Stimulated activated CD4-positive, alpha-beta T cell treated with anti-CD3 and anti-CD28 coated beads, Interleukin-12 subunit alpha, Interleukin-12 subunit beta, amount 100 ng/mL, for 48 hours (primary cell): ENCODE measurements around the gene TRPV2.
A peak's percentile ranks its signal among the peaks of the same experiment; 100 is the strongest.
"Not testable (repeated sequence)": the region's sequence is repeated elsewhere in the genome, so short reads cannot be mapped to it uniquely, and the experiment has no call there.

Source experiments
- DNase-seq, 3 donors: peaks; one replicate each; pipeline ENCODE4 v3.0.0-alpha.2; 2020; ENCODE audit warnings: low read depth in 2 of 3, low spot score in 1 of 3

The TRPV2 gene

DNA sequence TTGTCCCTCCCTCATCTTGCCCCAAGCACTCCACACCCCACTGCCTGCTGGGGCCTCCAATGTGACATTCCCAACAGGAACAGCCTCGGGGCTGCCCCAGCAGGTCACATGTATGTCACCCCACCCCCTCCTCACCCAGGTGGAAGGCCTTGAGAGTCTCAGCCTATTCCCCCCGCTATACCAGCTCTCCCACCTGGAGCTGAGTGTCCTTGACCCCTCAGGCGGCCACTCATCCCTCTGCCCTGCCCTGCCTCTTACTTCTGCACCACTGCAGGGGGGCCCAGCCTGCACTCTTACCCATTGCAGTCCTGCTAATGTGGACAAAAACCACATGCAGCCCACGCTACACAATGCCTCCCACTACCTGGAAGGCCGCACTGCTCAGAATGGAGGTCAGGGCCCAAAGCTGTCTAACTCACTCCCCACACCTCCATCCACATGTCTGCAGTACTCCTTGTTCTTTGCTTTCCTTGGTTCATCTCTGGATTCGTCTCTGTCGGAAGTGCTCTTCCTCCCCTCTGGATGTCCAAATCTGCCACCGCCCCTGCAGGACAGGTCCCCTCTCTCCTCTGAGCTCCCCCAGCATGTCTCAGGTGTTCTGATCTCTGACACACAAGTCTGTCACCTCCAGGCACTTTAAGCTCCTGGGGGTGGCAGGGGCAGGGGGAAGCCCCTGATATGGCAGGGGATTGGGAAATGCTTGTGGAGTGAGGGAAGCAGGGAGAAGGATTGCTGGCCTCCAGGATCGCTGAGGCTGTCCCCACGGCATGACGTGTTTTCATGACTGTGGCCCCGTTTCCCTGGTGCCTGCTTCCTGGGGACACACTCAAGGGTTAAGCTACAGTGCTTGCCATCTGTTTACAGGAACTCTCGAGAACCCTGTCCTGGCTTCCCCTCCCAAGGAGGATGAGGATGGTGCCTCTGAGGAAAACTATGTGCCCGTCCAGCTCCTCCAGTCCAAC lies 20.8 kb downstream of the TRPV2 start:
- DNase-seq, result no peak

DNA sequence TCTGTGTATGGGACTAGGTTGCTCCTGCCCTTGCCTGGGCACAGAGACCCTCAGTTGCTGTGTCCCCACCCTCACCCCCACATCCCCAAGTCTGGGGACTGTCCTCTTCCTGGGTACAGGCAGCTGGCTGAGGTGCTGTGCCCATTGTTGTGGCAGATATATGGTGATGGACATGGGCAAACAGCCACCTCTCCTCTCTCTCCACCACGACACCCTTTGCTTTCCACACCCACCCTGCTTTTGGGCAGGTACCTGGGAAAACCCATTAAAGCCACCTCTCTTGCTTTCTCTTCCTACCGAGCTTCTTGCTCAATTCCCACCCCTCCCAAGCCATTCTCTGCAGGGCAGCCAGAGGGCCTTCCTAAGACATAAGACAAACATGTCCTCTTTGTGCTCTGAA lies 21.7 kb downstream of the TRPV2 start:
- DNase-seq, result no peak

DNA sequence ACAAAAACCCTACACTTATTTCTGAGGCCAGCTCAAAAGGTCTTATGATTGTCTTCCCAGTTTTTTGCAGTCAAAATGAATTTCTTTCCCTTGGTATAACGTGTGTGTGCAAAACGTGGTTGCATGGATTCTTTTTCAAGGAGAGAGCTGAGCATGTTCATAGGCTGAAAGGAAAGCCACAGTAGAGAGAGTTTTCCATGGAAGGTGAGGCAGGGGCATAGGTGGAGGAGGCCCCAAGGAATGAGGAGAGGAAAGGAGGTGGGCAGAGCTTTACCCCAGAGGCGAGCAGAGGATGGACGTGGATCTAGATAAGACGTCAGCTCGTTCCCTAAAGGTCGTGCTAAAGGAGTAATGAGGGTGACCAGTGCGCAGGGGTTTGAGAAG lies 22.8 kb downstream of the TRPV2 start:
- no peak for DNase-seq

DNA sequence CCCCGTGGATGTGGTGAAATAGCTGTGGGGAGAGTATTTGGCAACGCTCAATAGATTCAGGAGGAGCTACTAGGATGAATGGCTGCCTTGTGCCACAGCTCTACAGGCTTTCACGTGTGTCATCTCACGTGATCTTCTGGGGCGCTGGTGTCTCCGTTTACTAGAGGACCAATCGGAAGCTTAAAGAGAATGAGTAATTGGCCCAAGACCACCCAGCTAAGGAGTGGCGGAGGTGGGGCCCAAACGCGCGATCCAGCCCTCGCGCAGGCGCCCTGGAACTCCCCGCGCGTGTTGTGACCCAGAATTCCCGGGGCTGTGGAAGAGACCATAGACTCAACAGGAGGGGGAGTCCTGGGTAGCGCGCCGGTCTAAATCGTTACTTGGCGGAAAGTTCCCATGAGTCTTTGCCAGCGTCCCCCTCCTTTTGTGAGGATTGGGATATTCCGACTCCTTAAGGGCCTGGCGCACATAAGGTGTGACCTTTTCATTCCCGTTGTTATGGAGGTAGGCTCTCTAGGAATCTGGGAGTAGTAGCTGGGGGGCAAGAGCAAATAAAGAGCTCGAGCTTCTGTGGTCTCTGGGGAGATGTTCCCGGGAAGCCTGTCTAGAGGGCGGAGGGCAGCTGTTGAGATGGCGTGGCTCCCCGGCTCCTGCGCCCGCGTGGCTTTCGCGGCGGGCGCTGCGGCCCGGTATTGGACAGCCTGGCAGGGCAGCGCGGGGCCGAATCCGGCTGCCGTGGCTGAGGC lies 23.4 kb downstream of the TRPV2 start:
- peak; percentile 91 to 97 (median 91) for DNase-seq

DNA sequence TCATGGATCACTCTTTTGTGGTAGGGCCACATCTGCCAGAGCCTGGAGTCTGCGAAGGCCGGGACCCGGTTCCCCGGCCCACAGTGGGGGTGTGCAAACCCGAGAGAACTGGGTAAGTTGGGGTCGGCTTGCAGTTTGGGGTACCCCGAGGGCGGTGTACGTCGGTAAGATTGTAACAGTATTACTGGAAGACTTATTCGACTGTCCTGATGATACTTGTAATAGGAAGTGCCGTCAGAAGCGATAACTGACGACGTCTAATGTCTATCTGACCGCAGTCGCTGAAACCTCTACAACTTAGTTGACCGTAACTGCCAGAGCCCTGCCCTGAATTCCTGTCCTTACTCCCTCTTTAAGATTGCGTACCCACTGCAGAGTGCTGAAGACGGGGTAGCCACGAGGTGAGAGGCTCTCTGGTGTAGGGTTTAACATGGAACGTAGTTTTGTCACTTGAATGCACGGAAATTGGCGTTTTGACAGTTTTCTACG lies 24.0 kb downstream of the TRPV2 start:
- DNase-seq, result no peak

DNA sequence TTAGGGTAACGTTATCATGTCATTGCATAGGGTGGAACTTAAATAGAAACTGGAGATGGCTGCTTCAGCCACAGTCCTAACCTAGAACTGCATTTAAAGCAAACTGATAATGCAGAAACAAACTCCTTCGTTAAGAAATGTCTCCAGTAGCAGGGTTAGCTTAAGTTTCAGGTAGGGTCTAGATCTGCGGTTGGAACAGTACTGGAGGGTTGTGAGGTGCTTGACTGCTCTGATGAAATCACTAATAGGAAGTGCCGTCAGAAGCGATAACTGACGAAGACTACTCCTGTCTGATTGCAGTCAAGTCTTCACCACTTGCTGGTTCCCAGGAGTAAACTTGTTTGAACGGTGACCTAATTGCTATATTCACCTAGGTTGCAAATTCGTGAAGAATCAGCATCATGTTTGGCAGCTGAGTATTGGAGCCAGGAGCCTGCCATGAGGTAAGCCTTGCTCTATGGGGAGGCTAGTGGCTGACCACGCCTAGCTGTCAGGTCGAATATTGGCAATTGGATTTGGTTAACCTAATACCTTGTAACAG lies 24.5 kb downstream of the TRPV2 start:
- no peak for DNase-seq

DNA sequence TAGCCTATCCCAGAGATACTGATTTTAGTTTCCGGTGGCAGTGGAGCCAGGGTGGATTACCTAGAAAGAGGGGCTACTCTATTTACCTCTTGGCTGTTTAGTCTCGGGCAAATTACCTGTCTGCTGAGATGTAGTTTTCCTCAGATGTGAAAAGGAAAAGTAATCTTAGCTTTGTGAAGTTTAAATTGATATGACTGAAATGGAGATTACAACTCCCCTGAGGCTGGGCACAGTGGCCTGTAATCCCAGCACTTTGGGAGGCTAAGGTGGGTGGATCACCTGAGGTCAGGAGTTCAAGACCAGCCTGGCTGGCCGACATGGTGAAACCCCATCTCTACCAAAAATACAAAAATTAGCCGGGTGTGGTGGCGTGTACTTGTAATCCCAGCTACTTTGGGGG lies 25.0 kb downstream of the TRPV2 start:
- not testable (repeated sequence) for DNase-seq

DNA sequence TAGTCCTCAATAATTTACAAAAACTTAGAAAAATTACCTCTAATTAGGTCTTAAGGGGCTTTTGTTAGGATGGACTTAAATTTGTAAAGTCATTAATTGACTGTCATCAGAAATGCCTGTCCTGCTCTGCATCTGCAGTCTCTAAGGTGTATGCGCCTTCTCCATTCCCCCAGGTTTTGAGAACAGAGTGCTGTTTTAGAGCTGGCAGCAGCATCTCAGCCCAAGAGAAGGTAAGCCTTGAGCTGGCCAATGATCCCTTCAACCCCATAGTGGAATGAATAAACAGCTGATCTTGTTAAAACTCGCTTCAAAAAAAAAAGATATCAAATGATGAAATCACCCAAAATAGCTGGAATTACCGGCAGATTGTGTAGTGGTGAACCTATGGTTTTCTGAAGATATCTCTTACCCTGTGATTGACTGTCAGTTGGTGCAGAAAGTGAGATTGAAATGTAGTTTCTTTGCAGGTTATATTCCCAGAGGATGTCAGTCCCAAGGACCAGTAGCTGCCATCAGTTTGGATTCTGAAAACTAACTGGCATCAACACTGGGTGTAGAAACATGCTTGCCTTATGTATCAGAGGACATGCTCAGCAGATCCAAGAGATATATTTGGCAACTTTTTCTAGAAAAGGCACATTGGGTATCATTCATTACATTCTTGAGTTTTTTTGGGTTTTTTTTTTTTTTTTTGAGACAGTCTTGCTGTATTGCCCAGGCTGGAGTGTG lies 25.7 kb downstream of the TRPV2 start:
- DNase-seq, result no peak

DNA sequence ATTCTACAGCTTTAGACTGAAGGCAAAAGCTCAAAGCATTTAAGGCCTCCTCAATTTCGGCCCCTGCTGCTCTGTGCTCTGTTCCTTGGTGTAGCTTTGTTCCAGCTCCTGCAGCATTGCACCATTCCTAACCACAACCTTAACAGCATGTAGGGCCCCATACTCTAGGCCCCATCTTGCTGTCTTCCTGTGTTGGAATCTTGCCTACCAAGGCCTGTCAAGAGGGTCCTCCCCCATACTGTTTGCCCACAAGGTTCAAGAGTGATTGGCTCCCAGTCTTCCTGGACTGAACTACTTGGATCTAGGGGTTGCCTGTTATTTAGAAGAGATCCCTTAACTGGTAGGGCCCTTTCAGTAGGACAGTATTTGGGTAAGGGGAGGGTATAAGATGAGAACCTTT lies 26.8 kb downstream of the TRPV2 start:
- no peak for DNase-seq

DNA sequence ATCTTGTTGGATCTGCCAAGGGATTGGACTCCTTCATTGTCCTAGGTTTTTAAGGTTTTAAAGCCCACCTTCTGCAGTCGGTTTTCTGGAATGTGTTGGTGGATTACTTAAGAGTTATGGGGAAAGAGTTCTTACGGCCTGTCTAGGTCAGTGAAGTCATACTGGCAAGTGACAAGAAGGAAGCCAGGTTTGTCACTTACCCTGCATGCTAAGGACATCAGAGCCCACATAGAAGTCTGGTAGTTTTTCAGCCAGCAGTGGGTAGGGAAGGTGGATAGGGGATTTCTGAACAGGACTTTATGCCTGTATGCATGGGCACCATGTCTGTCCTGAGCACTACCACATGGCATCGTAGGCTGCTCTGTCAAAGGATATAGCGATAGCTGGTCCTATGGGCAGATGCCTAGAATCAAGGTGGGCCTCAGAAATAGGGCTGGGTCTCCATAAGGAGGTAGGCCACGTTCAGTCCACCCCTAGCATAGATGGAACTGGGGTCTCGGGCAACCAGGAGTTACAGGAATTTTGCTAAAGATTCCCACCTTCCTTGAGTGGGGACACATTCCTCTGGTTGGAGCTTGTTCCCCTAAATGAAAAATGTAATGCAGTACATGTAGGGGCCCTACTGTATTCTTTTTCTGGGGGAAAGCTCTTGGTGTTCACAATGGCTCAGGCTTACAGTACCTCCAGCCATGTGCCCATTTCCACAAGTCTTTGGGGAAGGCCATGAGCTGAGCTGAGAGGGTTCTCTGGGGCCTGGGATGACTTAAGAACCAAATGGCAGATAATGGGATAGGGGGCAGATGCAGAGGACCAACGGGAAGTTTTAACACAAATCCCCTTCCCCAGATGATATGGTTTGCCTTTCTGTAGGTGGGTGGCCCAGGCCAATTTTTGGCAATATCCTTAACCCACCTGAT lies 27.5 kb downstream of the TRPV2 start:
- no peak for DNase-seq

DNA sequence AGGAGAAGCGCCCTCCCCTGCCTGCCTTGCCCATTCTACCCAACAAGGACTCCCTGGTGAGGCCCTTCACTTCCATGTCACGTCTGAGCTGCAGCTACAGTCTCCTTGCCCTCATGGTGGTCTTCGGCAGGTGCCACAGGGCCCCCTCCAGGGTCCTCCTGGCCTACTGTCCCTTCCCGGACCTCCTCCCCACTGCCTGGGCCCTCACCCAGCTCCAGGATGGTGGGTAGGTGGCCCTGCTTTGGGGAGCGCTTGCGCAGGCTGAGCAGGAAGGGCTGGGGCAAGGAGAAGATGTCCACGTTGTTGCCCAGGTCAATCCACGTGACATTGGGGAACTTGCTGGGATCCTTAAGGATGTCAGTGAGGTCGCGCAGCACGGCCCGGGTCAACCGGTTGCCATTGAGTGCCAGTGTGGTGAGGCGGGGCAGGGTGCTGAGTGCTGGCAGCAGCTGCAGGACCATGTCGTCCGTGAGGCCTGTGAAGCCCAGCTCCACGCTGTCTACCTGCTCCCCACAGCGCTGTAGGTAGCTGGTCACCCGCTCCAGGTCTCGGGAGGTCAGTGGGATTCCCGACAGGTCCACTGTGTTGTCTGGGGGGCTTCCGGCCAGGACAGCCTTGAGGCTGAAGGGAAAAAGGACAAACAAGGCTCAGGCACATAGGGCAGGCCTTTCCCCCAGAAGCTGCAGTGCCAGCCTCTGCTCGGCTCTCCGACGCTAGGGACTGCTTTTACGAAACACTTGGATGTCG lies 28.3 kb downstream of the TRPV2 start:
- no peak for DNase-seq

DNA sequence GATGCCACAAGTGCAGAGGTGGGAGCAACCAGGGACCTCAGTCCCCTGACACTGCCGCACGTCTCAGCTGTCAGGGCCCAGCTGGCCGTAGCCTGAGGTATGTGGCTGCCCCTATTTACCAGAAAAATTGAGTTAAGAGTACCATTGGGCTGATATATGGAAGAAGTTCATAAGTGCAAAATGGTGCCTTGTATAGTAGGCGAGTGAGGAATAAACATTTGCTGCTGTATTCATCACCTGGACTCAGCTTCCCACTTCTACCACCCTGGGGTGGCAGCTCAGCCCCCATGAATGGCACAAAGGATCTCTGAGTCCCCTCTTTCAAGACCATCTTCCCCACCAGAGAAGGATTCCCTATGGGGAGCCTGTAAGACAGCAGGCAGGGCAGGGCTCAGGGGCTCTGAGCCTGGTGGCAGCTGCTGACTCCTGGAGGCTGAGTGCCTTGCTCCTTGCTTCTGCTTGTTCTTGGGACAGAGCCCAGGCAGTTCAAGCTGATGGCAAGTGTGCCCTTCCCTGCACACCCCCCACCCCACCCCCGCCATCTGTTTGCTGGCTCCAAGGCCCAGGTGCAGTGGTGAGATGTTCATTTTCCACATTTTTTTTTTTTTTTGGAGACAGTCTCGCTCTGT lies 29.0 kb downstream of the TRPV2 start:
- DNase-seq, result no peak

DNA sequence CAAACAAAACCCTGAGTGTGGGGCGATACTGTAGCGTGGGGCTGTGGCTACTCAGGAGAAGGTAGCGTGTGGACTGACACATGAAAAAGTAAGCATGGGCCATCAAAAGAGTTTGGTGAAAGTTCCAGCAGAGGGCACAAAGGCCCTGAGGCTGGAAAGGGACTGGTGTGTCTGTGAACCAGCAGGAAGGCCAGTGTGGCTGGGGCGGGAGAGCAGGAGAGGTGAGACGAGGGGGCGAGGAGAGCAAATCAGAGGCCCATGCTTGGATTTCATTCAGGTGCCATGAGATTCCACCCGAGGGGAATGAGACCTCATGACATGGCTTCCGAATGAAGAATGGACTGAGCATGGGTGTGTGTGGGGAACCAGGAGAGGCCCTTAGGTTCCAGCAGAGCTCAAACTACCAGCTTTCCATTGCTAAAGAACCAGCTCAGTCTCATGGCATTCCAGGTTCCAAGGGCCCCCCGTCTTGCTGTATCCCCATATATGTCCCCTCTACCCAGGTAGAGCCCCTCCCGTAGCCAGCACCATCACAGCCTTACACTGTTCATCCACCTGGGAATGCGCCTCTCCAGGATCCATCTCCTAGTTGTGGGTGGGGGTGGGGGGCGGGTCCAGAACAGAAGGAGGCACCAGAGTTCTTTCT lies 31.1 kb downstream of the TRPV2 start:
- DNase-seq, result no peak

DNA sequence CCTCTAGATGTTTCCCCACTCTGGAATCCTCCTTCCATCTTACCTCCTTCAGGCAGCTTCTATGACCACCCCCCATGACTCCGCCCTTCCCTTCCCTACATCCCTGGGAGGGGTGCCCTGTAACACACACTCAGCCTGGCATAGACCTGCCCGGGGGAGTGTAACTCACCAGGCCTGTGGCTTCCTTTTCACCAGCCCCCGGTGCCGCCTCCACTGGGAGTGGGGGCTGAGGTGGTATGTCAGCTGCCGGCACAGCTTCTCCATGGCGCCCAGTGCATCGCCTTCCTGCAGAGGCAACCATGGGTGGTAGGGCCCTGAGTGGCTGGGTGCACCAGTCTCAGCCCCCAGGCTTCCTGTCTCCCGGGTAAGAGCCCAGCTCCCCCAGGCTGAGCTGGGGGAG lies 32.3 kb downstream of the TRPV2 start:
- DNase-seq, result no peak

DNA sequence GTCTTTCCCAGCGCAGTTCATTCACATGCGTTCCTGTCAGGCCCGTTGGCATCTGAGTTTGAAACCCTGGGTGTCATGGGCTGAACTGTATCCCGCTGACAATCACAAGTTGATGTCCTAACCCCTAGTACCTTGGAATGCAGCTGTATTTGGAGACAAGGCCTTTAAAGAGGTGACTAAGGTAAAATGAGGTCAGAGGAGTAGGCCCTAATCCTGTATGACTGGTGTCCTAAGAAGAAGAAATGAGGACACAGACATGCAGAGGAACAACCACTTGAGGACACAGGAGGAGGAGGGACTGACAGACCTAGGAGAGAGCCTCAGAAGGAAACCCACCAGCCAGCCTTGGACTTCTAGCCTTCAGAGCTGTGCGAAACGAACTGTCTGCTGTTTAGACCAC lies 33.1 kb downstream of the TRPV2 start:
- no peak for DNase-seq

DNA sequence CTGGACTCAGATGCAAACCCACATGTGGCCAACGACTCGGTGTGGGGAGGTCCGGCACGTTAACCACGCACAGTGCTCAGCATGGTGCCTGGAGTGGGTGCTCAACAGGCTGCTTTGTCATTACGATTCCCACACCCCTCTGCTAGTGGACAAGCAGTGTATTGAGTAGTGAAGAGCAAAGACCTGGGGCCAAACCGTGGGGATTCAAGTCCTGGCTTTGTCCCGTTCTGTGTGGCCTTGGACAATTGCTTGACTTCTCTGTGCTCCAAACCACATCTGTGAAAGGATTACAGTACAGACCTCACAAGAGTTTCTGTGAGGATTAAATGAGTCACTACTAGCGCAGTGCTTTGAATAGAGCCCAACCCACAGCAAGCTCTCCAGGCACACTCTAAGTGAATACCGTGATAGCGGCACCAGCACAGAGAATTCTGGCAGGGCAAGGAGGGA lies 33.8 kb downstream of the TRPV2 start:
- DNase-seq, result no peak

DNA sequence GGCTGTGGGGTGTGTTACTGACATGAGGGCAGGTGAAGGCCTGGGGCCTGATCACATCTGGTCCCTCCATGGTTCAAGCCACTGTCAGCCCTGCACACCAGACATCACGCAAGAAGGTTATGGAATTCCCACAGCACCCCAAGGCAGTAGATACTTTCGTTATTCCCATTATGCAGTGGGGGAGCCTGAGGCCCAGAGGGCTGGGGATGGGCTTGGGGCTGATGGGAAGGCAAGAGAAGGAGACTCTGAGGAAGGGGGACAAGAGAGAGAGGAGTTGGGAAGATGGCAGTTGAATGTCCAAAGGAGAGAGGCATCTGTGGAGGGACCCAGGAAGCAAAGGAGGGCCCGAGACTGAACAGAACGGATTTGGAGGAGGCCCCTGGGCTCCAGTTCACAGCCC lies 34.7 kb downstream of the TRPV2 start:
- DNase-seq, result no peak

DNA sequence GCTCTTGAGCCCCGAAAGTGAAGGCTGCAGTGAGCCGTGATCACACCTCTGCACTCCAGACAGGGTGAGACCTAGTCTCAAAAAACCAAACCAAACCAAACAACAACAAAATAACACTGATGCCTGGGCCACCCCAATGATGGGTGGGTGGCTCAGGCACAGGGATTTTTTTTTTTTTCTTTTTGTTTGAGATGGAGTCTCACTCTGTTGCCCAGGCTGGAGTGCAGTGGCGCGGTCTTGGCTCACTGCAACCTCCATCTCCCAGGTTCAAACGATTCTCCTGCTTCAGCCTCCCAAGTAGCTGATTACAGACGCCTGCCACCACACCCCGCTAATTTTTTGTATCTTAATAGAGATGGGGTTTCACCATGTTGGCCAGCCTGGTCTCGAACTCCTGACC lies 36.9 kb downstream of the TRPV2 start:
- not testable (repeated sequence) for DNase-seq

DNA sequence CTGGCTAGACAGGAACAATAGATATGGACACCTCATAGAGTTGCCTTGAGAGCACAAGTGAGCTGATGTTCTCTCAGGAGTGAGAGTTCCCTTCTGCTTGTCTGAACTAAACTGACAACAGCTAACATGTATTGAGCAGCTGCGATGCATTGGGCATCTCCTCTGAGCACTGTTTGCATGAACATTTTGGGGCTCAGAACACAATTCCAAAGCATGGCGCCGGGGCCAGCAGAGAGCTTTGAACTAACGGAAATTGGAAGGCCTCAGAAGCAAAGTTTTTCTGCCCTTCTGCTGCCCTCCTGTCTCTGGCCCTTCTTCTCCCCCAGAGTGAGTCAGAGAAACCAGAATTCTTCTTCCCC lies 38.1 kb downstream of the TRPV2 start:
- no peak for DNase-seq
